ENCODE measurements around the gene CA11. TPM values are rescaled to one million over a fixed set of nuclear protein-coding genes. Genes with fewer than 3 reads are reported as not detected.
A peak's percentile ranks its signal among the peaks of the same experiment; 100 is the strongest.
"Not testable (repeated sequence)": the region's sequence is repeated elsewhere in the genome, so short reads cannot be mapped to it uniquely, and the experiment has no call there.

CA11 gene
- total RNA-seq, 1 experiment from 2014 or later, result not detected

DNA sequence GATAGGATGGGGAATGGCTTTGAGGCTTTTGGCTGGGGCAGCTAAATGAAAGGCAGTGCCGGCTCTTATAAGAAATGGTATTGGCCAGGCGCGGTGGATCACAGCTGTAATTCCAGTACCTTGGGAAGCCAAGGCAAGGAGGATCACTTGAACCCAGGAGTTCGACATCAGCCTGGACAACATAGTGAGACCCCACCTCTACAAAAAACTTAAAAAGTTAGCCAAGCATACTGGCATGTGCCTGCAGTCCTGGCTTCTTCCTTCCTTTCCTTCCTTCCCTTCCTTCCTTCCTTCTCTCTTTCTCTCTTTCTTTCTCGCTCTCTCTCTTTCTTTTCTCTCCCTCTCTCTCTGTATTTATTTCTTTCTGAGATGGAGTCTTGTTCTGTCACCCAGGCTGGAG is 3.1 kb downstream of the CA11 start:
- no peak for DNase-seq (ENCODE audit: low read depth)

DNA sequence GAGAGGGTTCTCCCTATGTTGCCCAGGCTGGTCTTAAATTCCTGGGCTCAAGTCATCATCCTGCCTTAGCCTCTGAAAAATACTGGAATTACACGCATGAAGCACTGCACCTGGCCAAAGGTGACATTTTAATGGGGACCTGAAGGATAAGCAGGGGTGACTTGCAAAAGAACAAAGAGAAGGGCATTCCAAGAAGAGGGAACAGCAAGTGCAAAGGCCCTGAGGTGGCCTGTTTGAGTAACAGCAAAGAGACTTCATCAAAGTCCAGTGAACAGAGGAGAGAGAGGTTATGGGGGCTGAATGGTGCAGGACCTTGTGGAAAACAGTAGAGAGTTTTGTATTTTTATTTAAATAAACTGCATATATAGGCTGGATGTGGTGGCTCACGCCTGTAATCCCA is 4.1 kb downstream of the CA11 start:
- no peak for DNase-seq (ENCODE audit: low read depth)

DNA sequence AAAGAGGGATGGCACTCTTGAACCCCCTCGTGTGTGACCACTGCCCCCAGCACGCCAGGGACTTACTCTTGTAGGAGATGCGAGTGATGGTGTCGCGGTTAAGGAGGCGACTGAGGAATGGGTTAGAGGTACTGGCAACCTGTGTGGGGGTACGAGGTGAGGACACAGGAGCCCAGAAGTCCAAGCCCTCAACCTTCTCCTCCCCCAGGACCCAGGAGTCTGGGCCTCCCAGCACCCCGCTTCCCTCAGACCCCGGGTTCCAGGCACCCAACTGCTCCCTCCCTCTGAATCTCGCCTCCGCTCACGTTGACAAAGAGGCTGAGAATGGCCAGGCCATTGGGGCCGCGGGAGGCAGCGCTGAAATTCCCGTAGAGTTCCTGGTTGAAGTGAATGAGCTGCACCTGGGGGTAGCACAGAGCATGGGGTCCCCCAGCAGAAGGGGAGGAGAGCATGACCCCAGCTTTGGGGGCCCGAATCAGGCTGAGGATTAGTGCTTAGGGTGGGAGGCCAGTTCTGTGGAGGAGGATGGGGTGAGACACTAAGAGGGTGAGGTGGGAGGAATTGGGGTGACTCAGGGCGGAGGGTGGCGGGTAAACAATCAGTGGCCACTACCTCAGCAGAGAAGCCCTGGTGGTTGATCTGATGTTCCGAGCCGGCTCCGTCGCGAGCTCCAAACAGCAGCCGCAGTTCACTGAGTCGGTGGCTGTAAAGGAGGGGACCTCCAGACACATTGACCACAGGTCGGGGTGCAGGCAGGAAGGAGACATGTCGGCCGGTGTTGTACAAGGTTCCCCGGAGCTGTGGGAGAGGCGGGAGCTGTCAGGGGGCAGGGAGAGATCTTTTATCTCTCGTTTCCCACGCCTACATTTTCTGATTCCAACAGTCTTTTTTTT is 6.3 kb downstream of the CA11 start:
- DNase-seq (ENCODE audit: low read depth), result no peak

DNA sequence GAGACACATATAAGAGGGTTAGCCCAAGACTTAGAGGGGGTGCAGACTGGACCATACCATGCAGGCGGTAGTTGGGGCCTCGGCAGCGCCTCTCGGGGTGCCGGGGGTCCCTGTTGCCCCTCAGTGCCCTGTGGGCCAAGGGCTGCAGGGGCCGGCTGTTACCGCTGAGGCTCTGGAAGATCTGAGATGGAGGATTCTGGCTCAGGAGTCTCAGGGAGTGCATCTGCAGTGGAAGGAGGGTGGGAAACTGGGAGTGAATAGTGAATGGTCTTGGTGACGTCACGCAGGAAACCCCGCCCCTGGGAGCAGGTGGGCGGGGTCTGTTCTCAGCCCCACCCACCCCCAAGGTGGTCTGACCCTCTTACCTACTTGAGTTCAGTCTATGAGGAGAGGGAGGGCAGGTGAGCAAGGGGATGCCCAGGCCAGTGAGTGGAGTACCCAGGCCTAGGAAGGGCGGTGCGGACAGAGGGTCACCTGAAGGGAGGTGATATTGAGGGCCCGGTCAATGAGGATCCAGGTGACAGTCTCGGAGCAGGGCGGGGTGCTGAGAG is 7.1 kb downstream of the CA11 start:
- DNase-seq (ENCODE audit: low read depth), result no peak

DNA sequence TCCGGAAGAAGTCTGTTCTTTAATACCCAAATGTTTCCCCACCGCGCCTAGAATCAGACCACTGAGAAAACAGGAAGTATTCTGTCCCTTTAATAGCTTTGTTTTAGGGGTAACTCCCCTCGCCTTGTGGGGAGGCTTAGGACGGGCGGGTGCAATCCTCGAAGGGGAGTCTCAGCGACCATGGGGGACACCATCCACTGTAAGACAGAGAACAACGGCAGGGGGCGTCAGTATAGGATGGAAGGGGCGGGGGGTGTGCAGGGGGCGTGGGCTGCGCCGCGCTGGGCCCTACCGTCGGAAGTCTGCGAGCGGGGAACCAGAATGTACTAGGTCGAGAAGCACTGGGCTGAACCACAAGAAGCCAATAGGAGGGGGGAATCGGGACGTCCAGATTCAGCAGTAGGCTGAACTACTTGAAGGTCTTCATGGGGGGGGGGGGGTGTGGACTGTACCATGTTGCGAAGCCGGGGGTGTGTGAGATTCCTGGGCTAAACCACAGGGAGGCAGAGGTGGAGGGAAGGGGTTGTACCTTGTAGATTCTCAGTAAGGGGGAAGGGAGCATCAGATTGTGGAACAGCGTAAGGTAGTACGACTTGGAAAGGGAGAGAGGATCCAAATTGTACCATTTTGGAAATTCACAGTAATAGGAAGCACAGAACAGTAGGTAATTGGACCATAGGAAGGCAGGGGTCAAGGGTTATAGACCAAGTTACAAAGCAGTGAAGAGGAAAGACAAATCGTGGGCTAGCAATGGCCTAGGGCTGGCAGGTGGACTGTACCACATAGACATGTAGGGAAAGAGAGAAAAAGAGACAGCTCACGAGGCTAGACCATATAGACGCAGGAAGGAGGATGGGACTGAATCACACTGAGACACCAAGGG is 7.8 kb downstream of the CA11 start:
- DNase-seq (ENCODE audit: low read depth), result peak; percentile 80

DNA sequence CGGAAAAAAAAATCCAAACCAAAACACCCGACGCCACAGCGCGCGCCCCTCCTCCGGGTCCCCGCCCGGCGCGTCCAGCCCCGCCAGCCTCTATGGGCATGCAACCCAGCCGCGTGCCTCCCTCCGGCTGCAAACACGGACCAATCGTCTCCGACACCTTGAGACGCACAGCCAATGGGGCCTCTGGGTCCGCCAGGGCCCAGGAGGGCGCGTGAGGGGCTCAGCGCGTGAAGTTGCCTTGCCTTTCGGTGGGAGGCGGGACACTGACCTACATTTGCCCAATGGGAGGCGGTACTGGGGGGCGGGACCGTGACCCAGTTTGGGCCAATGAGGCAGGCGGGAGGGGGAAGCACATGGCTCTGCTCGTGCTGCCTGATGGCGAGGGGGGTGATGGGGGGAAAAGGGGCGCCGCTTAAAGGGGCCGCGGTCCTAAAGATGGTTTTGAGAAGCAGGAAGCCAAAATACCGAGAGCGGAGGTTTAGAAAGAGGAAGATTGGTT is 8.5 kb downstream of the CA11 start:
- peak; percentile 99 for DNase-seq (ENCODE audit: low read depth)

DNA sequence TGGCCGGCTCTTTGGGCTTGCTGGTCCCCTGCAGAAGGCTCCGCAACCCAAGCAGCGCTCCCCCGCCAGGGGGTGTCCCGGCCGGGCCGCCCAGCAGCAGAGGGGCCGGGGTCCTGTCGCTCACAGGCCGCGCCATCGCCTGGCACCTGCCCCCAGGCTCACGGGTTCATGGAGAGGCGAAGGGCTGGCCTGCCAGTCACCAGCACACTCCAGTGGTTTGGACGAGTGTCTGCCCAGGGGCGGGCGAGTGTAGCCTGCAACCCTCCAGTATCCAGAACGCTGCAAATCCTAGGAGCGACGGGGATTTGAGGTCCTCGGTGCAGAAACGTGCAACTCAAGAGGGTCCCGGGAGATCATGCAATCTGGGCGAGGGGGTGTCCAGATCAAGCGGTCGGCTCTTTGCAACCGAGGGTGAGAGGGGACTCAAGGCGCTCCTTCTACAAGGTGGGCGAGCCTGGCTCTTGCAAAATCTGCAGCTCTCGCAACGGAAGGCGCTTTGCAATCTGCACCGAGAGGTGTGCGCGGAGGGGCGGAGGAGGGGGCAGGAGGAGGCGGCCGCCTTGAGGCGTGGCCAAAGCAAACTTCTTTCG is 9.0 kb downstream of the CA11 start, which contains the start of gene DBP:
Gene DBP, minus strand, starts transcription at position 521 of the 590 bp plus-strand sequence. Its CDS starts 385 bp downstream, at position 136.
- DNase-seq (ENCODE audit: low read depth), result peak; percentile 55

DNA sequence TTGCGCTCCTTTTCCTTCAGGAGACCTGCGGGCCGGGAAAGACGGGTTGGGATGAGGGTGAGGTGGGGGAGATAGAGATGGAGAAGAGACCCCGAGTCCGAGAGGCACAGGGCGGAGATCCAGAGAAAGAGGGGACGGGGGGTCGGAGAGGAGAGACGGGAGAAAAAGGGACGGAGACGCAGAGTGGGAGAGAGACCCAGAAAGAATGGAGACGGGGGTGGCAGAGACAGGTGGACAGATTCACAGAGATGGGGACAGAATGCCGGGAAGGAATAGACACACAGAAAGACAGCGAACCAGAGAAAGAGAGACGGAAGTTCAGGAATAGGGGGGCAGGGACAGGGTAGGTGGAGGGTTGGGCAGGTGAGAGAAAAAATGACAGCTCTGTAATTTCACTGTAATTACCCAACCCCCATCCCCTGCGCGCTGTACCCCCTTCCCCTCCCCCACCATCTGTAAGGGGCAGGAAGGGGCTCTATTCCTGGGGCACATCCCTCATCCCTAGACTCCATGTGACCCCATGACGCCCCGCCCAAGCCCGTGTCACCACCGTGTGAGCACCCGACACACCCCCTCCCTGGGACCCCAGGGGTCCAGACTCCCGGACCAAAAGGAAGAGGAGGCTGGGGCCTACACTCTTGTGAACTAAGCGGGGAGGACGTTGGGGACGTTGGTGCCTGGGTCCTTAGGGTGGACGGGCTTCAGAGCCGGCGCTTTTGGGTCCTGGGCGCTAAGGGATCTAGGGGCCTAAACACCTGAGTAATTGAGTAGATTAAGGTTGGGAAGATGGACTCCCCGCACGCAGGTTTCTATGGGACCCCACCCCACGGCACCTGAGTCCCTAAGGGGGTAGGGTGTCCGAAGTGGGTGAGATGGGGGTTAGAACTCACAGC is 9.8 kb downstream of the CA11 start:
- DNase-seq (ENCODE audit: low read depth), result peak; percentile 9

DNA sequence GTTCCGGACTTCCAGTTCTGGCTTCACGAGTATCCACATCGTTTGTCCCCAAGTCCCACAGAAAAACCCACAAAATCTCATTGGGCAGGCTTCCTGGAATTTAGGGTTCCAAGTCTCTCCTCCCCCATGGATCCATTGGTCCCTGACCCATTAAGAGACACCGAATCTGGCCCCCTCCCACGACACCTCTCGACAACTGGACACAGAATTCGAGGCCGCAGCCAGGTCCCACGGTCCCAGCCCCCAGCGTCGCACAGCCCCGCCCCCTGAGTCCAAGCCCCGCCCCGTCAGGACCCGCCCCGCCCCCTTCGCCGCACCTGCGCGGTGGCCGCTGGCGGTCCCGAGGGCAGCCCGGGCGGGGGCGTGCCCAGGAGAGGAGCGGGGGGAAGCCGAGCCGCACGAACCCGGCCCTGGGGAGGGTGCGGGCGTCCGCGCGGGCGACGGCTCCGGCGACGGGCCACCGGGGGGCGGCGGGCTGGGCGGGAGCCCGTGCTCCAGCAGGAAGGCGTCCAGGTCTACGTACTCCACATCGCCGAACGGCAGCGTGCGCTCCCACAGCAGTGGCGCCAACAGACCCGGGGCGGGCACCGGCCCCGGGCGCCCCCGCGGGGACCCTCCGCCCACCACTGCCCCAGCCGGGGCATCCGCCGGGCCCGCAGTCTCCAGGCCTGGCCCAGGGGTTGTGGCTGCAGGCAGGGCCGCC is 10.6 kb downstream of the CA11 start:
- DNase-seq (ENCODE audit: low read depth), result peak; percentile 72

DNA sequence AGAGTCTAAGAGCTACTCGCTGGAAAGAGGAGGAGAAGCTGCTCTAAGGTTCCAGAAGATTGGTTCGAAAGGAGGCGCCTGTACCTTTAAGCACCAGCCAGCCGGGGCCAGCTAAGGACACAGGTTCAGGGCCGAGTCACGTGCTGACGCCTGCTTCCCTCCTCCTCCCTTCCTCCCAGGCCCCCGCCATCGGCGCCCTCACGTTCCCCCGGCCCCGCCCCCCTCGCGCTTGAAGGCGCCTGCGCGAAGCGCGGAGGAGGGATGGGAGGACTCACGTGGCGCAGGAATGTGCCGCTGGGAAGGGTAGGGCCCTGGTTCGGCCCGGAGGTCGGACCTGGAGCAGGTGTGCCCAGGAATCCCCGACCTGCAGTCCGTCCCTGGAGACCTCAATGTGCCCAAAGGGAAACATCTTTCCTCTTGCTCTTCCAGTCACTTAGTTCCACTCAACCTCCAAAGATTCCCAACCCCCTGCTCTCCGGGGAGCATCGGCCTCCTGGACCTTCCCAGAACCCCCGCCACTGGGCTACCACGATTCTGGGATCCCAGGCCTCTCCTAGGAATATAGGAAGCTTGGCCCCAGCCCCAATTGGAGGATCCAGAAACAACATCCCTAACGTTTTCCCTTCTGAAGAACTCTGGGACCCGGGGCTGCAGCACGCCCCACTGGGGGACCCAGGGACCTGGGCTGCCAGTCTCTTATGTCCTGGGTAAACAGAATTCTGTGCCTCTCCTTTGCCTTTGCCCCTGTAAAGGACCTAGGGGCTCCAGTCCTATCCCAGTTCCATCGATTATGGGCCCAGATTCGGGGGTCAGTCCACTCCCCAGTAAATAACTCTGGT is 11.3 kb downstream of the CA11 start:
- peak; percentile 97 for DNase-seq (ENCODE audit: low read depth)

DNA sequence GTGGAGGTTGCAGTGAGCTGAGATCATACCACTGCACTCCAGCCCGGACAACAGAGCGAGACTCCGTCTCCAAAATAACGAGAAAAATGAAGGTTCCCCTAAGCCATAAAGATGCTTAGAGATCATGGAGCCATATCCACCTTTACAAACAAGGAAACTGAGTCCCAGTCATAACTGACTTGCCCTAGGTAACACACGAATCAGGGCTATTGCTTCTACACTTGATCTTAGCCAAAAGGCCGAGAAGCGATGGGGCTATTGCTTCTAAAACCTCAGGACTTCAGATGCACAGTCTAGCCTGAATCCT is 12.0 kb downstream of the CA11 start:
- no peak for DNase-seq (ENCODE audit: low read depth)

DNA sequence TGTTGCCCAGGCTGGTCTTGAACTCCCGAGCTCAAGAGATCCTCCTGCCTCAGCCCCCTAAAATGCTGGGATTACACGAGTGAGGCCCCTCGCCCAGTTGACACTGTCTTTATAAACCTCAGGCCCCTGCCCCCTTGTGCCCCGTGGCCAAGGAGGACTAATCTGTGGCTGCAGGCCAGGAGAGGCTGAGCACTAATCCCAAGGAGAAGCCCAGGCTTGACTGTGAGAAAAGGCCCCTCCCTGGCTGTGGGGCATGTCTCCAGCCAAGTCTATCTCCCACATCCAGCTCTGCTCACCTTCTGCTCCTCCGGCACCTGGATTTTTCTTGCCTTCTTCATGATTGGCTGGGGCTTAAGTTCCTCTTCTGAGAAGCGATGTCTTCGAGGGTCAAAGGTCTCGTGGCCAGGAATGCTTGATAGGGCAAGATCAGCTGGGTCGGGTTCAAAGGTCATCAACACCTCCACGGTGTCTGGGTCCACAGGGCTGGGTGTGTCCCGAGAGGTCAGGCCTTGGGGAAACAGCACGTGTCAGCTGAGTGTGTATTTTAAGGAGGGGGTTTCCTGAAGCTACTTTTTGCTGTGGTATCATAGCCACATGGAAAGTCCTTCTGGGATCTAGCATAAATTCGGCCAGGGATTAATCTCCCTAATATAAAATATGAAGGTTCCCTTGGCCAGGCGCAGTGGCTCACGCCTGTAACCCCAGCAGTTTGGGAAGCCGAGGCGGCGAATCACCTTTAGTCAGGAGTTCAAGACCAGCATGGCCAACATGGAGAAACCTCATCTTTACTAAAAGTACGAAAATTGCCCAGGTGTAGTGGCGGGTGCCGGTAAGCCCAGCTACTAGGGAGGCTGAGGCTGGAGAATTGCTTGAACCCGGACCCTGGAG is 12.6 kb downstream of the CA11 start:
- DNase-seq (ENCODE audit: low read depth), result no peak

DNA sequence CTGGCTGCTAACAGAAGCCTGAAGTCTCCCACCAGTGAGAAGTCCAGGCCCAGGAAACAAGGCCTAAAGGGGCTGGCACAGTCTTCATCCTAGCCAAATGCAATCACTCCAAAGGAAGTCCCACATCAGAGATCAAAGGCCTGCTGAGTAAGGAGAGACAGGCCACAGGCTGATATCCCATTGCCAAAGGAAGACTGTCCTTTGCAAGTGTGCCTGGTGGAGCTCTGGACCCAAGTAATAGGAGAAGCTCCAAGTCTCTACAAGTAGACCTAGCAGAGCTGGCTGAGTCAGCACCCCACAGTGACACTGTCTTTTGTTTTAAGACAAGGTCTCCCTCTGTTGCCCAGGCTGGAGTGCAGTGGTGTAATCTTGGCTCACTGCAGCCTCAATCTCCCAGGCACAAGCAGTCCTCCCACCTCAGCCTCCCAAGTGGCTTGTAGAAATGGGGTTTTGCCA is 13.3 kb downstream of the CA11 start:
- DNase-seq (ENCODE audit: low read depth), result peak; percentile 25

DNA sequence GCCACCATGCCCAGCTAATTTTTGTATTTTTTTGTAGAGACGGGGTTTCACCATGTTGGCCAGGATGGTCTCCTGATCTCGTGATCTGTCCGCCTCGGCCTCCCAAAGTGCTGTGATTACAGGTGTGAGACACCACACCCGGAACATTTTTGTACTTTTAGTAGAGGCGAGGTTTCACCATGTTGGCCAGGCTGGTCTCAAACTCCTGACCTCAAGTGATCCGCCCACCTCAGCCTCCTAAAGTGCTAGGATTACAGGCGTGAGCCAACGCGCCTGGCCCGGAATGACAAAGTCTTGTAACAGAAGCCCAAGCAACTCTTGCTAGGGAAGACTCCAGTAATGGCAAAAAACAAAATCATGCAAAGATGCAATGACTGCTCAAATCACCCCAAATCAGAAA is 13.7 kb downstream of the CA11 start:
- DNase-seq (ENCODE audit: low read depth), result not testable (repeated sequence)

DNA sequence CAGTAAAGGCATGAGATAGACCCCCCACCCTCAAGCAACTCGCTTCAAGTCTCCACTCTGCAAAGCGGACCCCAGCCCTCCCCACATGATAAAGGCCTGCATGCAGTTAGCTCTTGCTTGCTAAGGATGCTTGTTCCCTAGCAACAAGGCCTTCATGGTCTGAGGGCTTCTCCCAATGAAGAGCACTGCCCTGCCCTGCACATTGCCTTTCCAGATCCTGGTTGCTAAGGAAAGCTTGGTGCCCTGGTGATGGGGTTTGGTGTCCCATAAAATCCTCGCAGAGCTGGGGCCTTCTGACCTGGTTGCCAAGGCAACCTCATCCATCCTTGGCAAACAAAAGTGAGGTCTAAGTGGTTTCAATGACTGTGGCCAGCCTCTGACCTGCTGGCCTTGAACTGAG is 14.8 kb downstream of the CA11 start:
- no peak for DNase-seq (ENCODE audit: low read depth)

DNA sequence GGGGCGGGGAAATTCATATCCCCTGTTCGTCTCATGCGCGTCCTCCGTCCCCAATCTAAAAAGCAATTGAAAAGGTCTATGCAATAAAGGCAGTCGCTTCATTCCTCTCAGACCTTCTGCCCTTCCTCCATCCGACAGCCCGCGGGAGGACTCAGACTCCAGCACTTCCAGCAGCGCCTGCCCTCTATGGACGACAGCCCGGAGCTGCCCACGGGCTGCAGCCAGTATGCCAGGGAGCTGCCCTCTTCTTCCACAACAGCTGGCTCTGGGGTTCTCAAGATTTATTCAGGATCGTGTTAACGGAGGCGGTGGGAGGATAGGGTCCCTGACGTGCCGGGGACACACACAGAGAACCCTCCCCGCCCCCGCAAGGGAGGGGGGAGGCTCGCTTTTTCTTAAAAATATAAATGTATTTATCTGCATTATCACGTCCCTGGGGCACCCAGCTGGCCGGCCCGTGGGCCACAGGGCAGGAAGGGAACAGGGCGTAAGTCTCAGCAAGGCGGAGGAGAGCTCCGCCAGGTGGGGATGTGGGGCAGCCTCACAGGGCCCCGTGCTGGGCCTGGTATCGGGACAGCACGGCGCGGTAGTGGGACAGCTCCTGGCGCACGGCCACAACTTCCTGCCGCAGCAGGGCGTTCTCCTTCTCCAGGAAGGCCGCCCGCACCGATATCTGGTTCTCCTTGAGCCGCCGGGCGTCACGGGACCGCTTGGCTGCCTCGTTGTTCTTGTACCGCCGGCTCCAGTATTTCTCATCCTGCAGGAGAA is 15.5 kb downstream of the CA11 start:
- DNase-seq (ENCODE audit: low read depth), result peak; percentile 41

DNA sequence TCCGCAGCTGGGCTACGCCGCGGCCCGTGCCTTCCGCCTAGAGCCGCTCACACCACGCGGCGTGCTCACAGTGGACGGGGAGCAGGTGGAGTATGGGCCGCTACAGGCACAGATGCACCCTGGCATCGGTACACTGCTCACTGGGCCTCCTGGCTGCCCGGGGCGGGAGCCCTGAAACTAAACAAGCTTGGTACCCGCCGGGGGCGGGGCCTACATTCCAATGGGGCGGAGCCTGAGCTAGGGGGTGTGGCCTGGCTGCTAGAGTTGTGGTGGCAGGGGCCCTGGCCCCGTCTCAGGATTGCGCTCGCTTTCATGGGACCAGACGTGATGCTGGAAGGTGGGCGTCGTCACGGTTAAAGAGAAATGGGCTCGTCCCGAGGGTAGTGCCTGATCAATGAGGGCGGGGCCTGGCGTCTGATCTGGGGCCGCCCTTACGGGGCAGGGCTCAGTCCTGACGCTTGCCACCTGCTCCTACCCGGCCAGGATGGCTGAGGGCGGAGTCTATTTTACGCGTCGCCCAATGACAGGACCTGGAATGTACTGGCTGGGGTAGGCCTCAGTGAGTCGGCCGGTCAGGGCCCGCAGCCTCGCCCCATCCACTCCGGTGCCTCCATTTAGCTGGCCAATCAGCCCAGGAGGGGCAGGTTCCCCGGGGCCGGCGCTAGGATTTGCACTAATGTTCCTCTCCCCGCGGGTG is 16.2 kb downstream of the CA11 start:
- DNase-seq (ENCODE audit: low read depth), result peak; percentile 16
